K562 (cell line): ENCODE results near the gene SH3BP5L. TPM values are rescaled to one million over a fixed set of nuclear protein-coding genes. Genes with fewer than 3 reads are reported as not detected.

Source experiments
- CHD1 ChIP-seq: fragments of 200-600 bp; sonication (generic); IDR thresholded peaks from one replicate; pipeline ENCODE4 v1.6.1; 2012; ENCODE audit warnings: mild to moderate bottlenecking, moderate library complexity, low read length, inconsistent platforms
- FIP1L1 ChIP-seq: fragments of 200-400 bp; formaldehyde crosslinking; IDR thresholded peaks from 2 replicates; pipeline ENCODE4 v1.6.1; 2018; ENCODE audit warnings: mild to moderate bottlenecking, low read depth, low read length; ENCODE audit not compliant: poor library complexity, severe bottlenecking
- FOXA3 ChIP-seq, 2 experiments: fragments of 450-650 bp in 1 of 2; sonication (generic) in 1 of 2; formaldehyde crosslinking; IDR thresholded peaks in 1 of 2; conservative IDR thresholded peaks in 1 of 2; 2 replicates each; pipeline versions ENCODE4 v1.4.0 to v1.8.0; 2020 to 2022; ENCODE audit warnings: mild to moderate bottlenecking in 2 of 2, missing genetic modification reagents in 1 of 2
- HDAC2 ChIP-seq: fragments of 450-650 bp; IDR thresholded peaks from 2 replicates; pipeline ENCODE4 v1.6.1; 2016; ENCODE audit warnings: mild to moderate bottlenecking
- HDAC8 ChIP-seq: fragments of 450-650 bp; IDR thresholded peaks from 2 replicates; pipeline ENCODE4 v1.6.1; 2016; ENCODE audit warnings: mild to moderate bottlenecking, missing genetic modification characterization, moderate library complexity, missing compliant biosample characterization
- ILF3 ChIP-seq: fragments of 450-650 bp; IDR thresholded peaks from 2 replicates; pipeline ENCODE4 v1.6.1; 2018; ENCODE audit warnings: antibody characterized with exemption, mild to moderate bottlenecking, moderate library complexity, borderline replicate concordance
- MAFK ChIP-seq: IDR thresholded peaks from 2 replicates; pipeline ENCODE4 v1.6.1; 2011; ENCODE audit warnings: low read length, improper control_type of control experiment
- NCOA2 ChIP-seq, 2 experiments: fragments of 450-650 bp; IDR thresholded peaks; 2 replicates each; pipeline ENCODE4 v1.6.1; 2018; ENCODE audit warnings: mild to moderate bottlenecking in 2 of 2, moderate library complexity in 1 of 2; ENCODE audit not compliant: partially characterized antibody in 2 of 2
- NR3C1 ChIP-seq: sonication (generic); formaldehyde crosslinking; IDR thresholded peaks from 2 replicates; pipeline ENCODE4 v1.8.1; 2022; ENCODE audit warnings: missing genetic modification reagents
- SRSF1 ChIP-seq: fragments of 200-400 bp; formaldehyde crosslinking; IDR thresholded peaks from 2 replicates; pipeline ENCODE4 v1.6.1; 2017; ENCODE audit warnings: mild to moderate bottlenecking, low read depth, low read length, moderate library complexity
- ZBTB1 ChIP-seq: sonication (generic); formaldehyde crosslinking; IDR thresholded peaks from 2 replicates; pipeline ENCODE4 v1.8.1; 2023; ENCODE audit warnings: missing genetic modification reagents, low read depth, mild to moderate bottlenecking, borderline replicate concordance
- ZEB2 ChIP-seq: fragments of 450-650 bp; IDR thresholded peaks from 2 replicates; pipeline ENCODE4 v1.6.1; 2016
- ZFP36 ChIP-seq: fragments of 150-350 bp; IDR thresholded peaks from 2 replicates; pipeline ENCODE4 v1.6.1; 2018; ENCODE audit warnings: low read length, low read depth; ENCODE audit not compliant: partially characterized antibody
- ZNF12 ChIP-seq: sonication (generic); formaldehyde crosslinking; IDR thresholded peaks from 2 replicates; pipeline ENCODE4 v1.4.0; 2020; ENCODE audit warnings: mild to moderate bottlenecking, missing genetic modification reagents
- ZNF274 ChIP-seq: IDR thresholded peaks from 2 replicates; pipeline ENCODE4 v1.6.1; 2011; ENCODE audit warnings: low read depth, mild to moderate bottlenecking, low read length, moderate library complexity, borderline replicate concordance
- ZNF444 ChIP-seq: fragments of 250-450 bp; sonication (Bioruptor Pico); IDR thresholded peaks from 2 replicates; pipeline ENCODE4 v1.4.0; 2020; ENCODE audit warnings: mild to moderate bottlenecking, moderate library complexity
- polyA plus RNA-seq, 8 experiments: library from polyadenylated mRNA; depleted of rRNA in 4 of 8; stranded (reverse) in 5 of 8; unstranded in 3 of 8; fragments of >200 nt; fragmentation: Nextera tagmentation in 2 of 8; fragmentation: Illumina TruSeq in 1 of 8; extraction: Ambion mirVana in 2 of 8; extraction: Trizol in 1 of 8; gene quantifications; 2 replicates each; pipeline versions ENCODE4 v1.2.1 to v1.2.3, GENCODE V29; 2011 to 2014; ENCODE audit warnings: inconsistent platforms in 1 of 8, missing spikeins in 1 of 8
- total RNA-seq, 7 experiments: library from RNA; depleted of rRNA in 6 of 7; stranded (reverse); fragments of >200 nt in 6 of 7; fragmentation: Illumina TruSeq in 2 of 7; extraction: Trizol in 2 of 7; gene quantifications; 2 replicates each; pipeline versions ENCODE4 v1.2.1 to v1.2.3, GENCODE V29; 2011 to 2021; ENCODE audit warnings: low replicate concordance in 1 of 7
- TF ChIP-seq, protein P1 (sequence below): sonication (generic); formaldehyde crosslinking; IDR thresholded peaks from 2 replicates; pipeline ENCODE4 v1.8.0; 2023; ENCODE audit warnings: mild to moderate bottlenecking, missing genetic modification reagents
- TF ChIP-seq, protein P2 (sequence below): fragments of 250-450 bp; sonication (Bioruptor Pico); IDR thresholded peaks from 2 replicates; pipeline ENCODE4 v1.5.0; 2021
- TF ChIP-seq, protein P3 (sequence below): sonication (generic); formaldehyde crosslinking; IDR thresholded peaks from 2 replicates; pipeline ENCODE4 v1.8.0; 2023; ENCODE audit warnings: mild to moderate bottlenecking, missing genetic modification reagents

SH3BP5L gene
- total and polyA plus RNA-seq, 9 of the 15 experiments (the other 6 are each of a cell fraction or from before 2014, with no cell fraction given) = 1.9 to 26.5 (median 15.8) TPM

DNA sequence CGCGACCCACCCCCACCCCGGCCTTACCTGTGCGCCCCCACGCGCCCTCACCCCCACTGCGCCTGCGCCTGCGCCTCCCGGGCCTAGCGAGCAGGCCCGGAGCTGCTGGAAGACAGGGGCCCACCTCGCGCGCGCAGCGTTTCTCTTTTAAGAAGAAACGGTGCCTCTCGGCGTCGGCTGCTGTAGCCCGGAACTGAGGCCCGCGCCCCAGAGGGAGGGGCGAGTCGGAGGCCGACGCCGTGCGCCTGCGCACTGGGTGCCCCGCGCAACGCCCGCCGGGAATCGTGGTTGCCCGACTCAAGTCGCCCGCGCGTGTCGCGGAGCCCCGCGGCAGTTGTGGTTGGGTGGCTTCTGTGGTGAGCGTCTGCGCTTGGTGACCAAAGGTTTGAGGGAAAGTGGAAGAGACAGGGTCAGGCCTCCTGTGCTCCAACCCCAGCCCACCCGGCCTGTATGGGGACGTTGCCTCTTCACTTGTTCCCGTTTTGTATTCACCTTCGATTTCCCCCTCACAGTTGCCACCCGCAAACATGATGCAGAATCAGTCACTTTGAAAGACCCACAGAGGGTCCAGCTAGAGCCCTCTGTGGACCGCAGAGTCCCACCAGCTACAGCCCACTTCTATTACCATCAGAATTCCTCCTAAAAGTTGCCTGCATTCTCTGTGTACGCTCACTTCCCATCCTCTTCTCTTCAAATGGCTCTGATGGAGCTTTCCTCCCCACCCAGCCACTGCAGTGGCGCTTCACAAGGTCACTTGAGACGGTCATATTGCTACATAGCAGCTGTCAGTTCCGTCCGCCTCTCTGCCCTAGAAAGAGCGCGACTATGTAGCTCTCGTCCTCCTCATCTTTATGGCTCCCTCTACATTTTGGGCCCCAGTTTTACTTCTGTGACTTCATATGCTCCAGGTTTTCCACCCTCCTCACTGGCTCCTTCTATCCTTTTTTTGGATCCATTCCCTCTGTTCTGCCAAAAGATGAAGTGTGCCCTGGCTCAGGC lies 33.5 kb upstream of the SH3BP5L start, which contains the start of gene ZNF692 (continued):
- 0 out of 2 replicates have a peak, but pooled peaks have one; percentile 67 for TF ChIP-seq HDAC8 (tag)
- TF ChIP-seq ZNF274 = no peak
- no peak for TF ChIP-seq SRSF1
- TF ChIP-seq CHD1 = peak; percentile 84
- TF ChIP-seq FIP1L1 = peak; percentile 84
- no peak for TF ChIP-seq NCOA2 (IDR thresholded peaks at IDR 0.05; ENCODE audit: partially characterized antibody in 2 of 2)
- no peak for TF ChIP-seq ZEB2
- TF ChIP-seq, protein P1, sequence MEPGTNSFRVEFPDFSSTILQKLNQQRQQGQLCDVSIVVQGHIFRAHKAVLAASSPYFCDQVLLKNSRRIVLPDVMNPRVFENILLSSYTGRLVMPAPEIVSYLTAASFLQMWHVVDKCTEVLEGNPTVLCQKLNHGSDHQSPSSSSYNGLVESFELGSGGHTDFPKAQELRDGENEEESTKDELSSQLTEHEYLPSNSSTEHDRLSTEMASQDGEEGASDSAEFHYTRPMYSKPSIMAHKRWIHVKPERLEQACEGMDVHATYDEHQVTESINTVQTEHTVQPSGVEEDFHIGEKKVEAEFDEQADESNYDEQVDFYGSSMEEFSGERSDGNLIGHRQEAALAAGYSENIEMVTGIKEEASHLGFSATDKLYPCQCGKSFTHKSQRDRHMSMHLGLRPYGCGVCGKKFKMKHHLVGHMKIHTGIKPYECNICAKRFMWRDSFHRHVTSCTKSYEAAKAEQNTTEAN (CRISPR knock-in tag) = no peak
- no peak for TF ChIP-seq ZFP36
- TF ChIP-seq MAFK = no peak
- TF ChIP-seq HDAC2 = no peak
- peak; percentile 99 for TF ChIP-seq ZBTB1
- peak; percentile 76; the same call in 1 of the 2 replicates for TF ChIP-seq NR3C1 (CRISPR knock-in tag)
- TF ChIP-seq, protein P2, sequence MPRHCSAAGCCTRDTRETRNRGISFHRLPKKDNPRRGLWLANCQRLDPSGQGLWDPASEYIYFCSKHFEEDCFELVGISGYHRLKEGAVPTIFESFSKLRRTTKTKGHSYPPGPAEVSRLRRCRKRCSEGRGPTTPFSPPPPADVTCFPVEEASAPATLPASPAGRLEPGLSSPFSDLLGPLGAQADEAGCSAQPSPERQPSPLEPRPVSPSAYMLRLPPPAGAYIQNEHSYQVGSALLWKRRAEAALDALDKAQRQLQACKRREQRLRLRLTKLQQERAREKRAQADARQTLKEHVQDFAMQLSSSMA = 0 out of 2 replicates have a peak, but pooled peaks have one; percentile 16
- TF ChIP-seq ZNF444 (CRISPR knock-in tag) = no peak; the same call in 1 of the 2 replicates
- no peak for TF ChIP-seq ZNF12 (CRISPR knock-in tag)
- no peak for TF ChIP-seq ILF3
- TF ChIP-seq, protein P3, sequence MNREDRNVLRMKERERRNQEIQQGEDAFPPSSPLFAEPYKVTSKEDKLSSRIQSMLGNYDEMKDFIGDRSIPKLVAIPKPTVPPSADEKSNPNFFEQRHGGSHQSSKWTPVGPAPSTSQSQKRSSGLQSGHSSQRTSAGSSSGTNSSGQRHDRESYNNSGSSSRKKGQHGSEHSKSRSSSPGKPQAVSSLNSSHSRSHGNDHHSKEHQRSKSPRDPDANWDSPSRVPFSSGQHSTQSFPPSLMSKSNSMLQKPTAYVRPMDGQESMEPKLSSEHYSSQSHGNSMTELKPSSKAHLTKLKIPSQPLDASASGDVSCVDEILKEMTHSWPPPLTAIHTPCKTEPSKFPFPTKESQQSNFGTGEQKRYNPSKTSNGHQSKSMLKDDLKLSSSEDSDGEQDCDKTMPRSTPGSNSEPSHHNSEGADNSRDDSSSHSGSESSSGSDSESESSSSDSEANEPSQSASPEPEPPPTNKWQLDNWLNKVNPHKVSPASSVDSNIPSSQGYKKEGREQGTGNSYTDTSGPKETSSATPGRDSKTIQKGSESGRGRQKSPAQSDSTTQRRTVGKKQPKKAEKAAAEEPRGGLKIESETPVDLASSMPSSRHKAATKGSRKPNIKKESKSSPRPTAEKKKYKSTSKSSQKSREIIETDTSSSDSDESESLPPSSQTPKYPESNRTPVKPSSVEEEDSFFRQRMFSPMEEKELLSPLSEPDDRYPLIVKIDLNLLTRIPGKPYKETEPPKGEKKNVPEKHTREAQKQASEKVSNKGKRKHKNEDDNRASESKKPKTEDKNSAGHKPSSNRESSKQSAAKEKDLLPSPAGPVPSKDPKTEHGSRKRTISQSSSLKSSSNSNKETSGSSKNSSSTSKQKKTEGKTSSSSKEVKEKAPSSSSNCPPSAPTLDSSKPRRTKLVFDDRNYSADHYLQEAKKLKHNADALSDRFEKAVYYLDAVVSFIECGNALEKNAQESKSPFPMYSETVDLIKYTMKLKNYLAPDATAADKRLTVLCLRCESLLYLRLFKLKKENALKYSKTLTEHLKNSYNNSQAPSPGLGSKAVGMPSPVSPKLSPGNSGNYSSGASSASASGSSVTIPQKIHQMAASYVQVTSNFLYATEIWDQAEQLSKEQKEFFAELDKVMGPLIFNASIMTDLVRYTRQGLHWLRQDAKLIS (CRISPR knock-in tag) = no peak; the same call in 1 of the 2 replicates
- no peak; a peak in 1 of 4 replicates for TF ChIP-seq FOXA3 (CRISPR knock-in tag; conservative IDR thresholded peaks at IDR 0.05 in 1 of 2, IDR thresholded peaks at IDR 0.05 in 1 of 2)
